ENCODE results near the gene CDH22.

CDH22 gene, protein sequence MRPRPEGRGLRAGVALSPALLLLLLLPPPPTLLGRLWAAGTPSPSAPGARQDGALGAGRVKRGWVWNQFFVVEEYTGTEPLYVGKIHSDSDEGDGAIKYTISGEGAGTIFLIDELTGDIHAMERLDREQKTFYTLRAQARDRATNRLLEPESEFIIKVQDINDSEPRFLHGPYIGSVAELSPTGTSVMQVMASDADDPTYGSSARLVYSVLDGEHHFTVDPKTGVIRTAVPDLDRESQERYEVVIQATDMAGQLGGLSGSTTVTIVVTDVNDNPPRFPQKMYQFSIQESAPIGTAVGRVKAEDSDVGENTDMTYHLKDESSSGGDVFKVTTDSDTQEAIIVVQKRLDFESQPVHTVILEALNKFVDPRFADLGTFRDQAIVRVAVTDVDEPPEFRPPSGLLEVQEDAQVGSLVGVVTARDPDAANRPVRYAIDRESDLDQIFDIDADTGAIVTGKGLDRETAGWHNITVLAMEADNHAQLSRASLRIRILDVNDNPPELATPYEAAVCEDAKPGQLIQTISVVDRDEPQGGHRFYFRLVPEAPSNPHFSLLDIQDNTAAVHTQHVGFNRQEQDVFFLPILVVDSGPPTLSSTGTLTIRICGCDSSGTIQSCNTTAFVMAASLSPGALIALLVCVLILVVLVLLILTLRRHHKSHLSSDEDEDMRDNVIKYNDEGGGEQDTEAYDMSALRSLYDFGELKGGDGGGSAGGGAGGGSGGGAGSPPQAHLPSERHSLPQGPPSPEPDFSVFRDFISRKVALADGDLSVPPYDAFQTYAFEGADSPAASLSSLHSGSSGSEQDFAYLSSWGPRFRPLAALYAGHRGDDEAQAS

GRCh38 chr20:46308258-46309157 lies at the start of gene CDH22:
Gene CDH22, minus strand, starts transcription at chr20:46308498. Its CDS starts 57,204 bp downstream, at chr20:46251294.
- DNase-seq: peak in 47 of 56 donors; percentile 17 to 83 (median 55)

- peak in 16 of 56 donors; percentile 9 to 60 (median 38) for DNase-seq
Measured at GRCh38 chr20:46357030-46357514, 48.8 kb upstream of the CDH22 start.

DNA sequence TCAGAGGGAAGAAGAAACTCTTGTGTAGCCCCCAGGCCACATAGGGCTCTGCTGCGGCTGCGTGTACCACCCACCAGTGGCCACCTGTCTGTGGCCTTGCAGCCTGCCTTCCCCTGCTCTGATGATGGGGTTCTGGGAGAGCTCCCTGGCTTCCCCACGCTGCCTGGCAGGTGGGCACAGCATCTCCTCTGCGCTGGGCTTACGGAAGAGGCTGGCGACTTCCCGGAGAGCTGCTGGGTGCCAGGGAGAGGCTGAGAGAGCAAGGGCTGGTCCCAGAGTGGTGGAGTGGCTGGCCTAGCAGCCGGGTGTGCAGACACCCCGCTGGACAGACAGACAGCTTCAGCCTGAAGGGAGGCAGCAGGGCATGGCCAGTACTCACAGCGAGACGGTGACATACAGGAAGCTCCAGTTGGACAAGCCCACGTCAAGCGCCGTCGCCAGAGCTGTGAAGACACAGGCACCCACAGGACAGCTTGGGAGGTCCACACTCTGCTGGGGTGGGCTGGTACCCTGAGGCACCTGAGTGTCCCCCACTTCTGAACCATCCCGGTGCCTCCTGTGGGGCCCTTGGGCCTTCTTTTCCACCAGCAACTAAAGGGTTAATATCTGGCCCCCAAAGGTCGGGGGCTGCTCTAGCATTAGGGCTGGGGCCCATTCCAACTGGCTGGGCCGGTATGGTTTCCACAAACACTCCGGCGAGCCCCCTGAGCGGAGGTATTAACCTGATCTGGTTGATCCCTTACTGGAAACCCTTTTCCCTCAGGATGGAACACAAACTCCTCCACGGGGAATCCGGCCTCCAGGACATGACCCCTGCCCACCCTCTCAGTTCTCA lies 48.1 kb upstream of the CDH22 start:
- no peak for DNase-seq

- DNase-seq: no peak
Measured at GRCh38 chr20:46355778-46356177, 47.5 kb upstream of the CDH22 start.

GRCh38 chr20:46354920-46355654 lies 46.8 kb upstream of the CDH22 start:
- DNase-seq: no peak

- DNase-seq: no peak
Measured at GRCh38 chr20:46354207-46354555, 45.9 kb upstream of the CDH22 start.

- DNase-seq: no peak
Measured at GRCh38 chr20:46353500-46354206, 45.4 kb upstream of the CDH22 start.

DNA sequence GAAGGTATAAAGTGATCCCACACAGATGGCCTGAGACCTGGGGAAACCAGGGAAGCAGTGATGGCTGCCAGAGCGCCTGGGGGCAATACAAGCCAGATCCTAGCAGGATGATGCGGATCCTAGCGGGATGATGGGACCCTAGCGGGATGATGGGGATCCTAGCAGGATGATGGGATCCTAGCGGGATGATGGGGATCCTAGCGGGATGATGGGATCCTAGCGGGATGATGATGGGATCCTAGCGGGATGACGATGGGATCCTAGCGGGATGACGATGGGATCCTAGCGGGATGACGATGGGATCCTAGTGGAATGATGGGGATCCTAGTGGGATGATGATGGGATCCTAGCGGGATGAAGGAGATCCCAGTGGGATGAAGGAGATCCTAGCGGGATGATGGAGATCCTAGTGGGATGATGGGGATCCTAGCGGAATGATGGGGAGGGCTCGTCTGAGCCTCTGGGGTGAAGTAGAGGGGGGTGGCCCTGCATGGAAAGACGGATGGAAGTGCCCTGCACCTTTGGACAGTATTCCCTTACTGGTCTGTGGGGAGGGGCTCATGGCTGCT lies 44.2 kb upstream of the CDH22 start:
- no peak for DNase-seq

DNA sequence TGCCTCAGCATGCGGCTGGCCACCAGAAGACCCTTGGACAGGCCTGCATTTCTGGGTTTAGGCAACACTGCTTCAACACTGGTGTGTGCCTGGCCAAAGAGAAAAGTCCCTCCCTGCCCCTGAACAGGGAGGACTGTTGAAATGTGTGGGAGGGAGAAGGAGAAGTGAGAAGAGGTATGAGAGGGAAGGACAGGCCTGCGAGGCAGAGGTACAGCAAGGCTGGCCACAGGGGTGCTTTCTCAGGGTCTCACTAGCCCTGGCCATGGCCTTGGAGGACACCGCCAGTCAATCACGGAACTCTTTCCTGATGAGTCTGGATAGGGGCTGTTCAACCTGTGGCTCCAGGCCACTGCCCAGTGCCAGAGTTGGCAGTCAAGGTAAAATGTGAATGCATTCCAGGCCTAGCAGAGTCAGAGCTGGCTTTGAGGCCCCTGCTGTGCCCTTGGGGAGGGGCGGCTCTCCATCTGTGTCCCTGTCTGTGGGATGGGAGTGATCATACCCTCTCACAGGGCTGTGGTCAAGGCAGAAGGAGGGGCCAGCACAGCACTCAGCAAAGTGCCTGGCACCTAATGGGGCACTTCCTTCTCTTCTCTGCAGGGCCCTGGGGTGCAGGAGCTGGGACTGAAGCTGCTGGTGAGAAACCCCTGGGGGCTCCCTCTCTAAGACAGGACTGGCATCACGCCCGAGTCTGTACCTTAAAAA lies 43.2 kb upstream of the CDH22 start:
- no peak for DNase-seq

GRCh38 chr20:46350986-46351267 lies 42.6 kb upstream of the CDH22 start:
- DNase-seq: peak in 2 of 56 donors; percentile 12 to 33

GRCh38 chr20:46350201-46350985 lies 42.1 kb upstream of the CDH22 start:
- DNase-seq: peak in 5 of 56 donors; percentile 16 to 42 (median 21)

- no peak for DNase-seq
Measured at GRCh38 chr20:46349742-46350056, 41.4 kb upstream of the CDH22 start.

DNA sequence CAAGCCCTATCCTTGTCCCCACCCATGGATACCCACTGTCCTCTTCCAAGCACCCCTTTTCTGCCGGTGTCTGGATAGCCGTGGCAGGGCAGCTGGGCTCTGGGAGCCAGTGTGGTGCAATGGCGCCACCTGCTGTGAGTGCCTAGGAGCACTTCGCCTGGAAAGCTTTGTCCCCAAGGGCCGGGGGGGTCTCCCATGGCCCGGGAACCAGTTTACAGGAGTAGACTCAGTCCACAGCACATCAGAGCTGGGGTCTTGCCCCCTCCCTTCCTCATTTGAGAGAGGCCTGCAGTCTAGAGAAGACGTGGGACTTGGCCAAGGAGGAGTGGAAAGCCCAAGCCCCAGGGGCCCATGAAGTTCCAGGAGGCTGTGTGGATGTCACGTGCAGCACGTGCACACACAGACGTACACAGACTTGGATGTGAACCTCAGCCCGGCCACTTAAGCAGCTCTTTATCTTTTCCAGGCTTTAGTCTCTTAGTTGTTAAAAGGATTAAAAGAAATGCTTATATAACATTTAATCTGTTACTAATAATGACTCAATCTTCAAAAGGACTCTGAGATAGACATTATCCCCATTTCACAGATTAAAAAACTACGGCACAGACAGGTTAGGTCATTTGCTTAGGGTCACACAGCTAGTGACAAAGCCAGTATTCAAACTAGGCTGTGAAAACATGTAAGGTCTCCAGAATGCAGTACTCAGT lies 40.9 kb upstream of the CDH22 start:
- DNase-seq: peak in 49 of 56 donors; percentile 14 to 80 (median 40)

DNA sequence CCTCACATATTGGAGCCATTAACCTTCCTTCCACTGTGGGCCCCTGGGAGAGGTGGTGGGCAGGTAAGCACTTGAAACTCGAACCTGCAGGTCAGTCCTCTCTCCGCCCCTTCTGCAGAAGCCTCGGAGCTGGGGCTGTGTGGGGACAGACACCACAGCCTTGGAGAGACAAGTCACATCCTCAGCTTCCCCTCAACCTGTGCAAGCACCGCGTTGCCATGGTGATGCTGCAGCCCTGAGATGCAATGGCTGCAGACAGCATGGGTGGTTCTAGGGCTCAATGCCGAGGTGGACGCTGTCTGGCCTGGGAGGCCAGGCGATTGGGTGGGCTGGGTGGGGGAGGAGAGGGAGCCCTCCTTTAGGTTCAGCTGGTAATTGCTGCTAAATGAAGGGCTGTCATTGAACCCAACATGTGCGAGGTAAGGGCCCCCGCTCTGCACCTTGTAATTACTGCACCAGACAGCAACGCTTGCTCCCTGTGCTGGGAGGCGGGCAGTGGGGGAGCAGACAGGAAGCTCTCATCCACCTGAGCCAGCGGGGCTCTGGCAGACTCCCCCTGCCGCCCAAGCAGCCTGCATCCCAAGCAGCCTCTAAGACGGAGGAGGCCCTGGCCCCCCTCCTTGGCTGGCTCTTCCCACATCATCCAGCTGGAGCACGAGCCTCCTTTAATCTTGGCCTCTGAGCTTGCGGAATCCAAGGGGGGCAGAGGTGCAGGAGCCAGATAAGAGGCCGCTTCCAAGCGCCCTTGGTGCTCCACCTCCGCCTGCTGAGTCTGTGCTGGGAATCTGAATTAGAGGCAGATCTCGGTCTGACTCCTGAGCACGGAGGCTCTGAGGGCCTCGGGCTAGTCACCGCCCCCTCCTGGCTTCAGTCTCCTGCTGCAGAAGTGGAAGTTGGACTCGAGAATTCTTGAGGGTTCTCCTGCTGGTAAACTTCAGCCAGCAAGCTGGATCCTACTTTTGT lies 39.8 kb upstream of the CDH22 start:
- DNase-seq: peak in 12 of 56 donors; percentile 21 to 52 (median 38)

GRCh38 chr20:46346770-46347169 lies 38.5 kb upstream of the CDH22 start:
- DNase-seq: no peak
